ENCODE data around the gene NCBP3.
A peak's percentile ranks its signal among the peaks of the same experiment; 100 is the strongest.
"Not testable (repeated sequence)": the region's sequence is repeated elsewhere in the genome, so short reads cannot be mapped to it uniquely, and the experiment has no call there.

The NCBP3 gene

GRCh38 chr17:3846437-3847164 lies 555 bp upstream of the NCBP3 start:
- no peak for DNase-seq (ENCODE audit: low read depth in 2 of 2)

GRCh38 chr17:3845291-3845620 lies 790 bp downstream of the NCBP3 start:
- peak; percentile 35 to 37 for DNase-seq (ENCODE audit: low read depth in 2 of 2)

GRCh38 chr17:3844556-3844955 lies 1.5 kb downstream of the NCBP3 start:
- not testable (repeated sequence) for DNase-seq (ENCODE audit: low read depth in 2 of 2)

- peak; percentile 12 to 20 for DNase-seq (ENCODE audit: low read depth in 2 of 2)
These were observed 2.0 kb downstream of the NCBP3 start for GRCh38 chr17:3843935-3844516.

- no peak for DNase-seq (ENCODE audit: low read depth in 2 of 2)
These were observed 7.8 kb downstream of the NCBP3 start for GRCh38 chr17:3838206-3838605.

GRCh38 chr17:3836551-3836950 lies 9.5 kb downstream of the NCBP3 start:
- DNase-seq (ENCODE audit: low read depth in 2 of 2), result no peak

- DNase-seq (ENCODE audit: low read depth in 2 of 2), result no peak
These were observed 10.4 kb downstream of the NCBP3 start for GRCh38 chr17:3835410-3836229.

- DNase-seq (ENCODE audit: low read depth in 2 of 2), result no peak
These were observed 11.2 kb downstream of the NCBP3 start for GRCh38 chr17:3834811-3835210.

GRCh38 chr17:3828852-3829232 lies 17.2 kb downstream of the NCBP3 start:
- DNase-seq (ENCODE audit: low read depth in 2 of 2), result no peak

- DNase-seq (ENCODE audit: low read depth in 2 of 2), result no peak
These were observed 17.7 kb downstream of the NCBP3 start for GRCh38 chr17:3828151-3828851.

GRCh38 chr17:3827124-3827773 lies 18.8 kb downstream of the NCBP3 start:
- peak; percentile 9 to 32 for DNase-seq (ENCODE audit: low read depth in 2 of 2)

GRCh38 chr17:3826191-3826590 lies 19.9 kb downstream of the NCBP3 start:
- DNase-seq (ENCODE audit: low read depth in 2 of 2), result no peak

GRCh38 chr17:3821101-3821500 lies 24.9 kb downstream of the NCBP3 start:
- DNase-seq (ENCODE audit: low read depth in 2 of 2), result no peak

GRCh38 chr17:3818786-3819185 lies 27.3 kb downstream of the NCBP3 start:
- no peak for DNase-seq (ENCODE audit: low read depth in 2 of 2)

GRCh38 chr17:3817851-3818605 lies 28.0 kb downstream of the NCBP3 start:
- DNase-seq (ENCODE audit: low read depth in 2 of 2), result no peak

GRCh38 chr17:3815925-3816324 lies 30.1 kb downstream of the NCBP3 start:
- no peak for DNase-seq (ENCODE audit: low read depth in 2 of 2)

- no peak for DNase-seq (ENCODE audit: low read depth in 2 of 2)
These were observed 30.9 kb downstream of the NCBP3 start for GRCh38 chr17:3815122-3815521.

GRCh38 chr17:3814361-3814760 lies 31.7 kb downstream of the NCBP3 start:
- no peak for DNase-seq (ENCODE audit: low read depth in 2 of 2)

GRCh38 chr17:3813171-3813570 lies 32.9 kb downstream of the NCBP3 start:
- DNase-seq (ENCODE audit: low read depth in 2 of 2), result no peak

- no peak for DNase-seq (ENCODE audit: low read depth in 2 of 2)
These were observed 33.3 kb downstream of the NCBP3 start for GRCh38 chr17:3812771-3813170.

GRCh38 chr17:3812284-3812683 lies 33.8 kb downstream of the NCBP3 start:
- no peak for DNase-seq (ENCODE audit: low read depth in 2 of 2)

All from stimulated activated CD8-positive, alpha-beta memory T cell treated with anti-CD3 and anti-CD28 coated beads, Interleukin-15, amount 100 ng/mL, for 48 hours (primary cell).